A673 (cell line): ENCODE data around the gene CCBE1.

Source experiments
- EZH2 ChIP-seq: fragments of 200-600 bp; sonication (generic); IDR thresholded peaks from 2 replicates; pipeline ENCODE4 v1.6.1; 2017; ENCODE audit warnings: borderline replicate concordance, low read depth, mild to moderate bottlenecking, mixed read lengths, antibody characterized with exemption, low read length; ENCODE audit not compliant: poor library complexity, severe bottlenecking
- TF ChIP-seq, protein P1 (sequence below): fragments of 300-800, 200-600 bp; sonication (generic); conservative IDR thresholded peaks from 2 replicates; pipeline ENCODE4 v1.5.1; 2017; ENCODE audit warnings: low read depth, mild to moderate bottlenecking, antibody characterized with exemption, low read length, moderate library complexity, mixed read lengths

DNA sequence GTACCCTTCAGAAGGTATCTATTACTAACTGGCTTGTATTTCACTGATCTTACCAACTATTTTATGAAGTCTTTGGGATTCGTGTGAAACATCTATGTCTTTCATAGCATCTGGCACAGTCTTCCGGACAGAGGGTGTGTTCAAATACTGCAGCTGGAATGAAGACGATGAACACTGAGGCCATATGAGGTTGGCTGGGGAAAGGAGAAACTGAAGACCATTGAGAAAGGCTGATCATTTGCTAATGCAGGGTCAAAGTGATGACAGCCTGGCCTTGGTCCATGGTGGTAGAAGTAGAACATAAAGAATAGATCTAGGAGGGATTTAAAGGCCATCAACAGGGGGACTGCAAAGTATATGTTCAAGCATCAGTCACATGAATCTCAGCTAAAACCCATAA lies 132.7 kb downstream of the CCBE1 start:
- TF ChIP-seq, protein P1, sequence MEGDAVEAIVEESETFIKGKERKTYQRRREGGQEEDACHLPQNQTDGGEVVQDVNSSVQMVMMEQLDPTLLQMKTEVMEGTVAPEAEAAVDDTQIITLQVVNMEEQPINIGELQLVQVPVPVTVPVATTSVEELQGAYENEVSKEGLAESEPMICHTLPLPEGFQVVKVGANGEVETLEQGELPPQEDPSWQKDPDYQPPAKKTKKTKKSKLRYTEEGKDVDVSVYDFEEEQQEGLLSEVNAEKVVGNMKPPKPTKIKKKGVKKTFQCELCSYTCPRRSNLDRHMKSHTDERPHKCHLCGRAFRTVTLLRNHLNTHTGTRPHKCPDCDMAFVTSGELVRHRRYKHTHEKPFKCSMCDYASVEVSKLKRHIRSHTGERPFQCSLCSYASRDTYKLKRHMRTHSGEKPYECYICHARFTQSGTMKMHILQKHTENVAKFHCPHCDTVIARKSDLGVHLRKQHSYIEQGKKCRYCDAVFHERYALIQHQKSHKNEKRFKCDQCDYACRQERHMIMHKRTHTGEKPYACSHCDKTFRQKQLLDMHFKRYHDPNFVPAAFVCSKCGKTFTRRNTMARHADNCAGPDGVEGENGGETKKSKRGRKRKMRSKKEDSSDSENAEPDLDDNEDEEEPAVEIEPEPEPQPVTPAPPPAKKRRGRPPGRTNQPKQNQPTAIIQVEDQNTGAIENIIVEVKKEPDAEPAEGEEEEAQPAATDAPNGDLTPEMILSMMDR = no peak
- no peak for TF ChIP-seq EZH2
